Stomach (tissue), 4 donors: ENCODE results near the gene OBSCN.

ENCODE experiments used
- CTCF ChIP-seq, 7 experiments: fragments of 450-650 bp in 4 of 7; fragments of 200-600 bp in 3 of 7; sonication (generic) in 3 of 7; IDR thresholded peaks; one replicate each; pipeline ENCODE4 v1.5.1; 2016 to 2019; ENCODE audit warnings: antibody characterized with exemption in 7 of 7, control low read depth in 2 of 7, mild to moderate bottlenecking in 1 of 7
- EP300 ChIP-seq: sonication (generic); formaldehyde crosslinking; IDR thresholded peaks from one replicate; pipeline ENCODE4 v1.6.1; 2017; ENCODE audit warnings: antibody characterized with exemption
- POLR2A ChIP-seq, 4 donors: fragments of 450-650 bp; IDR thresholded peaks; one replicate each; pipeline ENCODE4 v1.6.1; 2016; ENCODE audit warnings: antibody characterized with exemption in 4 of 4, control low read depth in 2 of 4, mild to moderate bottlenecking in 1 of 4, moderate library complexity in 1 of 4
- POLR2AphosphoS5 ChIP-seq, 3 donors: sonication (generic); formaldehyde crosslinking; IDR thresholded peaks; one replicate each; pipeline ENCODE4 v1.6.1; 2016; ENCODE audit warnings: antibody characterized with exemption in 3 of 3

DNA sequence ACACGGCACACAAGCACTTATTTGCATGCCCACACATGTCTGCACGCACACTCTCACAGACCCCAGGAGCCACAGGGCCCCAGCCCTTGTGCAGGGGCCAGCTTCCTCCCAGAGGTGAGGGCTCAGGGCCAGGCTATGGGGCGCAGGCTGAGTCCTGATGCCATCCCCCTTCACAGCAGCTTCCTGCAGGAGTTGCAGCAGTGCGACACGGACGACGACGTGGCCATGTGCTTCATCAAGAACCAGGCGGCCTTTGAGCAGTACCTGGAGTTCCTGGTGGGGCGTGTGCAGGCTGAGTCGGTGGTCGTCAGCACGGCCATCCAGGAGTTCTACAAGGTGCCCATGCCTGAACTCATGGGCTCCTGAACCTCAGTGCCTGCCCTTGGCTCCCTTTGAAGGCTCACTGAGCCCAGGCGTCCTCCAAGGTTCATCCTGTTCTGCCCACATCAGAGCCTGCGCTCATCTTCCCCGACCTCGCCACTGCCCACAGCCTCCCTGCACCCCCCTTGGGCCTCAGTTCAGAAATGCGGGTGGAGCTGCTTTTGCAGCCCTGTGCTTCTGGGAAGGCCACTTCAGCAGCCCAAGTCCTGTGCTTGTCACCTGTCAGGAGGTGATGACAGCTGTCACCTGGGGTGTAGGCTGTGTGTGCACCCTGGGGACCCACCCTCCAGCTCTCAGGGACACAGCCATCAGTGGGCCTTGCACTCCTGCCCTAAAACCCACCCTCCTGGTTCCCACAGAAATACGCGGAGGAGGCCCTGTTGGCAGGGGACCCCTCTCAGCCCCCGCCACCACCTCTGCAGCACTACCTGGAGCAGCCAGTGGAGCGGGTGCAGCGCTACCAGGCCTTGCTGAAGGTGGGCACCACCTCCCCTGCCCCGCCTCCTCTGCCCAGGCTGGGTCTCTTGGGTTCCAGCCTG is 132.2 kb downstream of the OBSCN start:
- TF ChIP-seq CTCF (IDR thresholded peaks at IDR 0.05), result no peak
- no peak for TF ChIP-seq EP300
- TF ChIP-seq POLR2AphosphoS5 (IDR thresholded peaks at IDR 0.05), result no peak
- TF ChIP-seq POLR2A (IDR thresholded peaks at IDR 0.05), result no peak
